ENCODE results near the gene REXO2.
A peak's percentile ranks its signal among the peaks of the same experiment; 100 is the strongest.

The REXO2 gene

GRCh38 chr11:114439229-114440120 lies at the start of gene REXO2:
Gene REXO2, plus strand, starts transcription at chr11:114439467. Its CDS starts 62 bp downstream, at chr11:114439529.
- peak; percentile 90 to 92 for DNase-seq (ENCODE audit: low read depth in 2 of 2)

GRCh38 chr11:114392735-114393667 lies 46.3 kb upstream of the REXO2 start:
- no peak for DNase-seq (ENCODE audit: low read depth in 2 of 2)

- DNase-seq (ENCODE audit: low read depth in 2 of 2): no peak
Measured at GRCh38 chr11:114395736-114396135, 43.5 kb upstream of the REXO2 start.

GRCh38 chr11:114396916-114397315 lies 42.4 kb upstream of the REXO2 start:
- DNase-seq (ENCODE audit: low read depth in 2 of 2): no peak

GRCh38 chr11:114397349-114397982 lies 41.8 kb upstream of the REXO2 start:
- DNase-seq (ENCODE audit: low read depth in 2 of 2): no peak

- no peak for DNase-seq (ENCODE audit: low read depth in 2 of 2)
Measured at GRCh38 chr11:114398303-114398920, 40.9 kb upstream of the REXO2 start.

GRCh38 chr11:114399490-114400215 lies 39.6 kb upstream of the REXO2 start:
- no peak for DNase-seq (ENCODE audit: low read depth in 2 of 2)

GRCh38 chr11:114400216-114400914 lies 38.9 kb upstream of the REXO2 start, which contains the start of the genes C11orf71 and RBM7:
Gene C11orf71, minus strand, starts transcription at chr11:114400511. Its CDS starts 180 bp downstream, at chr11:114400331.
Gene RBM7, plus strand, starts transcription at chr11:114400666. Its CDS starts 6 bp downstream, at chr11:114400672.
- DNase-seq (ENCODE audit: low read depth in 2 of 2): peak; percentile 94 to 96

GRCh38 chr11:114400915-114401223 lies 38.4 kb upstream of the REXO2 start:
- DNase-seq (ENCODE audit: low read depth in 2 of 2): no peak

- DNase-seq (ENCODE audit: low read depth in 2 of 2): no peak
Measured at GRCh38 chr11:114401311-114401710, 38.0 kb upstream of the REXO2 start.

- DNase-seq (ENCODE audit: low read depth in 2 of 2): no peak
Measured at GRCh38 chr11:114412946-114413345, 26.3 kb upstream of the REXO2 start.

GRCh38 chr11:114413958-114414357 lies 25.3 kb upstream of the REXO2 start:
- DNase-seq (ENCODE audit: low read depth in 2 of 2): no peak

GRCh38 chr11:114416441-114416961 lies 22.8 kb upstream of the REXO2 start:
- no peak for DNase-seq (ENCODE audit: low read depth in 2 of 2)

- DNase-seq (ENCODE audit: low read depth in 2 of 2): no peak
Measured at GRCh38 chr11:114426280-114426679, 13.0 kb upstream of the REXO2 start.

GRCh38 chr11:114430290-114430689 lies 9.0 kb upstream of the REXO2 start:
- no peak for DNase-seq (ENCODE audit: low read depth in 2 of 2)

GRCh38 chr11:114432893-114433292 lies 6.4 kb upstream of the REXO2 start:
- DNase-seq (ENCODE audit: low read depth in 2 of 2): no peak

- DNase-seq (ENCODE audit: low read depth in 2 of 2): no peak
Measured at GRCh38 chr11:114433376-114433775, 5.9 kb upstream of the REXO2 start.

- DNase-seq (ENCODE audit: low read depth in 2 of 2): no peak
Measured at GRCh38 chr11:114438303-114438702, 964 bp upstream of the REXO2 start.

GRCh38 chr11:114440121-114440860 lies 1.0 kb downstream of the REXO2 start:
- no peak for DNase-seq (ENCODE audit: low read depth in 2 of 2)

Measured in stimulated activated CD4-positive, alpha-beta T cell treated with anti-CD3 and anti-CD28 coated beads, Interleukin-4, amount 100 ng/mL, for 48 hours (primary cell).